Psoas muscle (tissue), 8 donors: ENCODE results near the gene MBNL1. TPM values are rescaled to one million over a fixed set of nuclear protein-coding genes. Genes with fewer than 3 reads are reported as not detected.

Source experiments
- ATAC-seq, 4 donors: fragments of 200-7000 bp; cut with Tn5 transposase; one replicate each; pipeline ENCODE4 v1.9.1; 2020; ENCODE audit warnings: moderate library complexity in 3 of 4, mild to moderate bottlenecking in 2 of 4
- DNase-seq, 2 donors: peaks; one replicate each; pipeline ENCODE4 v3.0.0-alpha.2; 2020
- H3K27ac ChIP-seq: fragments of 200-600 bp; one replicate; pipeline ENCODE4 v1.8.0; 2022
- H3K27me3 ChIP-seq, 3 donors: fragments of 200-600 bp in 1 of 3; one replicate each; pipeline versions ENCODE4 v1.6.1 to v1.8.0; 2013 to 2022; ENCODE audit warnings: low read length in 2 of 3, mild to moderate bottlenecking in 2 of 3, moderate library complexity in 1 of 3; ENCODE audit not compliant: insufficient read depth in 3 of 3
- H3K36me3 ChIP-seq, 2 donors: fragments of 200-600 bp in 1 of 2; one replicate each; pipeline versions ENCODE4 v1.6.1 to v1.8.0; 2013 to 2022; ENCODE audit warnings: low read depth in 1 of 2, mild to moderate bottlenecking in 1 of 2, moderate library complexity in 1 of 2; ENCODE audit not compliant: insufficient read depth in 1 of 2
- H3K4me1 ChIP-seq: fragments of 200-600 bp; one replicate; pipeline ENCODE4 v1.8.0; 2022
- H3K4me3 ChIP-seq: fragments of 200-600 bp; one replicate; pipeline ENCODE4 v1.8.0; 2022; ENCODE audit warnings: mild to moderate bottlenecking
- H3K9me3 ChIP-seq: fragments of 200-600 bp; one replicate; pipeline ENCODE4 v1.8.0; 2022
- CTCF ChIP-seq: fragments of 200-600 bp; IDR thresholded peaks from one replicate; pipeline ENCODE4 v1.8.0; 2022; ENCODE audit warnings: antibody characterized with exemption
- WGBS, 3 donors: extraction: QIAGEN DNeasy Blood & Tissue Kit; methylation state at CpG; one replicate each; pipeline versions ENCODE4 v1.1.6 to v1.1.7; 2013; 5-methylcytosine and 5-hydroxymethylcytosine counted together
- intact Hi-C, 2 donors: fragments of 100-400 bp; cut with DNase I; formaldehyde crosslinking; loops; one replicate each; pipeline versions ENCODE4 v1.11.0 to v1.14.2; 2022
- polyA plus RNA-seq, 3 donors: library from polyadenylated mRNA; stranded (reverse); fragments of 200-250 nt; gene quantifications; one replicate each; pipeline ENCODE4 v1.2.3, GENCODE V29; 2013
- total RNA-seq, 4 donors: library from RNA; stranded (reverse); fragmentation: NEBNext Ultra II Directional in 2 of 4; extraction: Animal tissue kit (Norgen Biotek cat#: 25700) in 2 of 4; gene quantifications; one replicate each; pipeline versions ENCODE4 v1.2.1 to v1.2.4, GENCODE V29; 2021 to 2023
- donor health status: healthy with polysubstance abuse.
- donor health status: DM: no; HTN: no; CAD: no; lungs with moderate emphysema.
- donor health status: Bipolar disorder and iron deficiency.
- donor health status: healthy.
- donor health status: DM: yes; HTN: yes; CAD: no.
- donor health status: DM: no; HTN: no; CAD: no.
- donor health status: DM: no; HTN: no; CAD: no.
- donor health status: DM: yes; HTN: yes; CAD: no.

MBNL1 gene
- total and polyA plus RNA-seq, 7 donors = 27.4 to 281 (median 179) TPM

GRCh38 chr3:152380043-152380442 lies 111.3 kb downstream of the MBNL1 start:
- Histone ChIP-seq H3K4me1 (peaks cover 79% of the 10 kb centered on the region), H3K27me3 (no peaks in the 10 kb centered on the region), H3K36me3 (peaks cover 0 to 7% of the 10 kb centered on the region in 2 donors), H3K9me3 (no peaks in the 10 kb centered on the region), H3K27ac (peak overlapping the region; percentile 82), H3K4me3 (peak overlapping the region; percentile 61)
- WGBS, 3 donors = 43 to 68% (median 47%) methylated on average over 3 of the region's 3 CpGs
- intact Hi-C loops = loop anchor here in 1 of 2 donors (5.0 kb wide), 1 partner anchor 113 kb away; the partner anchor contains the start of gene MBNL1
- no peak for TF ChIP-seq CTCF
- DNase-seq (no peak), ATAC-seq (peak in 2 of 4 donors; percentile 42 to 47)

GRCh38 chr3:152381881-152382295 lies 113.2 kb downstream of the MBNL1 start:
- intact Hi-C loops = loop anchor here in 1 of 2 donors (5.0 kb wide), 1 partner anchor 115 kb away; the partner anchor contains the start of gene MBNL1
- no peaks in the 10 kb centered on the region for H3K27me3 ChIP-seq
- H3K4me1 ChIP-seq = peaks cover 76% of the 10 kb centered on the region
- ATAC-seq (peak in 2 of 4 donors; percentile 33 to 37), DNase-seq (no peak)
- WGBS, 3 donors = 20 to 29% (median 27%) methylated on average over 2 of the region's 2 CpGs
- no peak for TF ChIP-seq CTCF
- H3K9me3 ChIP-seq = no peaks in the 10 kb centered on the region
- peak overlapping the region; percentile 61 for H3K4me3 ChIP-seq
- peak overlapping the region; percentile 82 for H3K27ac ChIP-seq
- H3K36me3 ChIP-seq = peaks cover 0 to 7% of the 10 kb centered on the region in 2 donors

- Histone ChIP-seq H3K36me3 (peaks cover 0 to 7% of the 10 kb centered on the region in 2 donors), H3K27me3 (no peaks in the 10 kb centered on the region), H3K27ac (peak overlapping the region; percentile 82), H3K4me3 (peak overlapping the region; percentile 61), H3K4me1 (peaks cover 78% of the 10 kb centered on the region), H3K9me3 (no peaks in the 10 kb centered on the region)
- DNase-seq (no peak), ATAC-seq (peak in 3 of 4 donors; percentile 11 to 18 (median 17))
- intact Hi-C loops = loop anchor here in 1 of 2 donors (5.0 kb wide), 1 partner anchor 115 kb away; the partner anchor contains the start of gene MBNL1
- no peak for TF ChIP-seq CTCF
- WGBS, 3 donors = 15 to 33% (median 15%) methylated on average over 9 of the region's 9 CpGs
These were observed 113.8 kb downstream of the MBNL1 start for GRCh38 chr3:152382312-152383135.

GRCh38 chr3:152383136-152383606 lies 114.4 kb downstream of the MBNL1 start:
- no peaks in the 10 kb centered on the region for H3K9me3 ChIP-seq
- ATAC-seq (peak in 2 of 4 donors; percentile 15 to 28), DNase-seq (no peak)
- TF ChIP-seq CTCF = no peak
- H3K4me1 ChIP-seq = peaks cover 84% of the 10 kb centered on the region
- 7 to 25% (median 9%) methylated on average over 1 of the region's 1 CpG for WGBS, 3 donors
- H3K27me3 ChIP-seq = no peaks in the 10 kb centered on the region
- peak overlapping the region; percentile 61 for H3K4me3 ChIP-seq
- peaks cover 0 to 3% of the 10 kb centered on the region in 2 donors for H3K36me3 ChIP-seq
- intact Hi-C loops = loop anchor here in 1 of 2 donors (5.0 kb wide), 1 partner anchor 116 kb away; the partner anchor contains the start of gene MBNL1
- H3K27ac ChIP-seq = peak overlapping the region; percentile 82
